Measurements from ENCODE around the gene ENTPD2. TPM values are rescaled to one million over a fixed set of nuclear protein-coding genes. Genes with fewer than 3 reads are reported as not detected.

ENTPD2 gene
- total RNA-seq, 1 donor from 2014 or later = 0.19 TPM

GRCh38 chr9:137073992-137074399 is 20.1 kb upstream of the ENTPD2 start:
- peaks cover 39% of the 10 kb centered on the region for H3K27me3 Mint-ChIP-seq
- no peaks in the 10 kb centered on the region for H3K36me3 Mint-ChIP-seq (ENCODE audit: insufficient read depth)
- no peak for TF ChIP-seq CTCF (IDR thresholded peaks at IDR 0.05; ENCODE audit: unreplicated experiment)
- no peak overlapping the region for H3K27ac Mint-ChIP-seq
- peaks cover 6% of the 10 kb centered on the region for H3K4me1 Mint-ChIP-seq (ENCODE audit: low read depth)
- H3K4me3 Mint-ChIP-seq (ENCODE audit: low read depth) = no peak overlapping the region
- no peak for DNase-seq (ENCODE audit: low spot score, unreplicated experiment)
- H3K9me3 Mint-ChIP-seq (ENCODE audit: low read depth) = no peaks in the 10 kb centered on the region

- Mint-ChIP-seq H3K36me3 (ENCODE audit: insufficient read depth) (no peaks in the 10 kb centered on the region), H3K4me3 (ENCODE audit: low read depth) (peak overlapping the region; percentile 68), H3K9me3 (ENCODE audit: low read depth) (no peaks in the 10 kb centered on the region), H3K4me1 (ENCODE audit: low read depth) (peaks cover 10% of the 10 kb centered on the region), H3K27me3 (peaks cover 26% of the 10 kb centered on the region), H3K27ac (peak overlapping the region; percentile 94)
- DNase-seq (ENCODE audit: low spot score, unreplicated experiment) = no peak
- no peak for TF ChIP-seq CTCF (IDR thresholded peaks at IDR 0.05; ENCODE audit: unreplicated experiment)
These were observed 17.4 kb upstream of the ENTPD2 start for GRCh38 chr9:137071282-137071681.

GRCh38 chr9:137070906-137071275 is 17.0 kb upstream of the ENTPD2 start:
- Mint-ChIP-seq H3K9me3 (ENCODE audit: low read depth) (no peaks in the 10 kb centered on the region), H3K27ac (peak overlapping the region; percentile 94), H3K27me3 (peaks cover 22% of the 10 kb centered on the region), H3K4me3 (ENCODE audit: low read depth) (peak overlapping the region; percentile 68), H3K4me1 (ENCODE audit: low read depth) (peaks cover 10% of the 10 kb centered on the region), H3K36me3 (ENCODE audit: insufficient read depth) (no peaks in the 10 kb centered on the region)
- peak; percentile 50 for TF ChIP-seq CTCF (IDR thresholded peaks at IDR 0.05; ENCODE audit: unreplicated experiment)
- no peak for DNase-seq (ENCODE audit: low spot score, unreplicated experiment)

- Mint-ChIP-seq H3K4me3 (ENCODE audit: low read depth) (peak within 1 kb of the TSS; percentile 68), H3K4me1 (ENCODE audit: low read depth) (peaks cover 10% of the 10 kb centered on the region), H3K27me3 (peaks cover 19% of the 10 kb centered on the region), H3K36me3 (ENCODE audit: insufficient read depth) (peaks cover 1% of the 10 kb centered on the region), H3K27ac (peak within 1 kb of the TSS; percentile 94), H3K9me3 (ENCODE audit: low read depth) (no peaks in the 10 kb centered on the region)
- peak; percentile 73 for DNase-seq (ENCODE audit: low spot score, unreplicated experiment)
- TF ChIP-seq CTCF (IDR thresholded peaks at IDR 0.05; ENCODE audit: unreplicated experiment) = no peak
These were observed 16.5 kb upstream of the ENTPD2 start, which contains the start of gene SAPCD2 for GRCh38 chr9:137070201-137070905. SAPCD2 (minus strand) TSS chr9:137070557; CDS start chr9:137070460, 97 bp downstream.

GRCh38 chr9:137069508-137070091 is 15.7 kb upstream of the ENTPD2 start:
- H3K4me3 Mint-ChIP-seq (ENCODE audit: low read depth) = peak overlapping the region; percentile 44
- H3K36me3 Mint-ChIP-seq (ENCODE audit: insufficient read depth) = peaks cover 1% of the 10 kb centered on the region
- peaks cover 12% of the 10 kb centered on the region for H3K27me3 Mint-ChIP-seq
- H3K4me1 Mint-ChIP-seq (ENCODE audit: low read depth) = peaks cover 10% of the 10 kb centered on the region
- H3K27ac Mint-ChIP-seq = no peak overlapping the region
- no peak for TF ChIP-seq CTCF (IDR thresholded peaks at IDR 0.05; ENCODE audit: unreplicated experiment)
- no peaks in the 10 kb centered on the region for H3K9me3 Mint-ChIP-seq (ENCODE audit: low read depth)
- DNase-seq (ENCODE audit: low spot score, unreplicated experiment) = no peak

Measured in progenitor cell of endocrine pancreas (in vitro differentiated cells).